Stimulated activated effector memory CD8-positive, alpha-beta T cell treated with anti-CD3 and anti-CD28 coated beads, Interleukin-12 subunit alpha, Interleukin-12 subunit beta, amount 100 ng/mL, for 72 hours (primary cell): ENCODE measurements around the gene AK9.

ENCODE experiments used
- ATAC-seq: fragments of 150-1000 bp; cut with Tn5 transposase; 2 replicates; pipeline ENCODE4 v1.10.0; 2021
- DNase-seq, 2 donors: peaks; one replicate each; pipeline ENCODE4 v3.0.0; 2021 to 2022; ENCODE audit warnings: low spot score in 2 of 2
- H3K27ac Mint-ChIP-seq: one replicate; pipeline ENCODE4 v1.8.0; 2022; ENCODE audit warnings: mild to moderate bottlenecking, mixed read lengths
- H3K36me3 Mint-ChIP-seq: one replicate; pipeline ENCODE4 v1.8.0; 2022; ENCODE audit warnings: mild to moderate bottlenecking, mixed read lengths
- H3K4me1 Mint-ChIP-seq: one replicate; pipeline ENCODE4 v1.8.0; 2022; ENCODE audit warnings: mixed read lengths
- H3K4me3 Mint-ChIP-seq: one replicate; pipeline ENCODE4 v1.8.0; 2022; ENCODE audit warnings: mild to moderate bottlenecking, mixed read lengths
- H3K9me3 Mint-ChIP-seq: one replicate; pipeline ENCODE4 v1.8.0; 2022; ENCODE audit warnings: mixed read lengths

AK9 gene

GRCh38 chr6:109457562-109457996 lies 233.4 kb downstream of the AK9 start:
- no peak for ATAC-seq
- H3K27ac Mint-ChIP-seq, result peak overlapping the region; percentile 61
- no peak overlapping the region for H3K4me3 Mint-ChIP-seq
- no peak for DNase-seq
- peaks cover 56% of the 10 kb centered on the region for H3K4me1 Mint-ChIP-seq
- peaks cover 62% of the 10 kb centered on the region for H3K36me3 Mint-ChIP-seq
- H3K9me3 Mint-ChIP-seq, result no peaks in the 10 kb centered on the region

DNA sequence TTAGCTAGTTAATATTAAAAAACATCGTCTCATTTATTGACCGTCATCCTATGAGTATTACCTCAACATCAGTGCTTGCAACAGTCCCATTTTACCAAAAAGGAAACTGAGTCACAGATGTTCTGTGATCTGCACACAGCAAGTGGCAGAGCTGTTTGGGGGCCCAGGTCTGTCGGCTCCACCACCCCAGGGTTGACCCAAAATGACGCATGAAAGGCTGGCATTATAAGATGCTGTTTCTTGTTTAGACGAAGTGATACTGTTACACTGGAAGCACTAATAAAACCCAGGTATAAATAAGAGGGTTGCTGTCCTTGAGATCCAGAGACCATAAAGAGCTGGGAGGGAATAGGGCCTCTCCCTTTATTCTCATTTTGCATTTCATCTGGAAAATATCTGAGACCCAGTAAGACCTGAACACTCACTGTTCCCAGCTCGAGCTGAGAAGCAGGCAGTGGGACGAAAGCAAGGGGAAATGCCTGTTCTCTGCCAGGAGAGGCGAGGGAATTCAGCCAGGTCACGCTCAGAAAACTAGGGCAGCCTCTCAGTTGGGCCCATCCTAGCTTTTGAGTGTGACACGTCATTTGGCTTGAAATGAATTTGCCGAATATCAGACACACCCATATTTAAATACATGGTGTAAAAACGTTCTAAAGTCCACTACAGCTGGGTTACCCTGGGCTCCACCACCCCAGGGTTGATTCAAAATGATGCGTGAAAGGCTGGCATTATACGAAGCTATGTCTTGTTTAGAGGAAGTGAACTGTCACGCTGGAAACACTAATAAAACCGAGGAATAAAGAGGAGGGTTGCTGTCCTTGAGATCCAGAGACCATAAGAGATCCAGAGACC lies 234.1 kb downstream of the AK9 start:
- peaks cover 56% of the 10 kb centered on the region for H3K4me1 Mint-ChIP-seq
- no peak for DNase-seq
- H3K4me3 Mint-ChIP-seq, result peak overlapping the region; percentile 98

DNA sequence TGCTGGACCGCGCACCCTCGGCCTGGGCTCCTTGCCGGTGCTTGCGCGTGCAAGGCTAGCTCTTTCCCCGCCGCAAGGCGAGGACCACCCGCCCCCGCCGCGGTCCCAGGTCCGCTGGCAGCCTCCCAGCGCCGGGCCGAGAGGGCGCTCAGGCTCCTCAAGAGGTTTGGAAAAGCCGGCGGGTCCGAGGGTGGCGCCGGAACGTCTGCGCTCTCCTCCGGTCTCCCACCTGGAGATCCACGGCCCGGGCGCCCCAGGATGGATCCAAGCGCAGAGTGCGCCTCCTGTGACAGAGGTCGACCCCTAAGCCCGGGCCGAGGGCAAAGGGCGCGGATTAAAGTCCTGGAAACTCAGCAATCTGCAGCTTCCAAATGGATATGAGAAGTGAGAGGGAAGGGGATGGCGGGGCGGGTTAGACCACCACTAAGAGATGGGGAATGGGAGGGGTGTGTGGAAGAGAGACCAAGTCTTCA lies 234.9 kb downstream of the AK9 start:
- Mint-ChIP-seq H3K27ac (no peak overlapping the region), H3K36me3 (peaks cover 53% of the 10 kb centered on the region), H3K4me1 (peaks cover 56% of the 10 kb centered on the region), H3K4me3 (peak overlapping the region; percentile 98), H3K9me3 (no peaks in the 10 kb centered on the region)
- ATAC-seq (no peak), DNase-seq (no peak)

More for the DNA sequence above, 234.1 kb downstream of the AK9 start:
- no peaks in the 10 kb centered on the region for H3K9me3 Mint-ChIP-seq
- peak overlapping the region; percentile 61 for H3K27ac Mint-ChIP-seq
- ATAC-seq, result no peak
- H3K36me3 Mint-ChIP-seq, result peaks cover 55% of the 10 kb centered on the region

DNA sequence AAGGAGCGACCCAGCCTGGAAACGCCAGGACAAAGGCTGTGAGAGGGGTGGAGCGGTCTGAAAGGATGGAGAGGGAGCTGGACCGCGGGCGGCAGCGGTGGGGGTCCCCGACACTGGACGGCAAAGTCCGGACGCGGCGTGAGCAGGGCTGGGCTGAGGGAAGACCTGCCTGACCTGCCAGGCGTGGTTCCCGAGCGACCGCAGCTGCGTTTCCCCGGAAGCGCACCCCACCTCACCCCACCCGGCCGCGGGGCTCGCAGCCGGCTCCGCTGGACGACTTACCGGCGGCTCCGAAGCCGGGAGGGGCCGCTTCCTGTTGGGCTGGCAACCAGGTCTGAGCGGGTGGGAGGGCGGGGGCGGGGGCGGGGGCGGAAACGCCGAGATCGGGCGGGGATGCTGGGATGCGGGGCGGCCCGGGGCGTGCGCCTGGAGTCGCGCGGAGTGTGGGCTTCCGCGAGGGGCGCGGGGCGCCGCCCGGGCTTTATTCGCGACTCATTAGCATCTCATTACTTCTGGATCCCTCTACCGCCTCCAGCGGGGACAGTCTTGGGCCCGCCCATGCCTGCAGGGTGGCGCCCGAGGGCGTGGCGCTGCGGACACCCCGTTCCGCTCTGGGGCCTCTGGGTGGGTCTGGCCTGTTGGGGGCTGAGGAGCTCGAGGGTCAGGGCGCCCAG lies 235.4 kb downstream of the AK9 start, which contains the start of gene MICAL1:
Gene MICAL1 (minus strand): TSS at position 336 of the 674 bp plus-strand sequence. CDS start 1,576 bp downstream, outside the sequence.
- ATAC-seq (peak; percentile 74), DNase-seq (peak; percentile 55 to 82)
- Mint-ChIP-seq H3K9me3 (no peaks in the 10 kb centered on the region), H3K36me3 (peaks cover 49% of the 10 kb centered on the region), H3K4me1 (peaks cover 60% of the 10 kb centered on the region), H3K27ac (peak within 1 kb of the TSS; percentile 97), H3K4me3 (peak within 1 kb of the TSS; percentile 98)

- H3K9me3 Mint-ChIP-seq, result no peaks in the 10 kb centered on the region
- H3K27ac Mint-ChIP-seq, result peak overlapping the region; percentile 97
- DNase-seq, result peak; percentile 49 to 85
- H3K4me3 Mint-ChIP-seq, result peak overlapping the region; percentile 98
- peak; percentile 66 for ATAC-seq
- H3K4me1 Mint-ChIP-seq, result peaks cover 67% of the 10 kb centered on the region
- H3K36me3 Mint-ChIP-seq, result peaks cover 50% of the 10 kb centered on the region
These were observed 236.2 kb downstream of the AK9 start for GRCh38 chr6:109454496-109455436.

- DNase-seq, result no peak
- Mint-ChIP-seq H3K36me3 (peaks cover 50% of the 10 kb centered on the region), H3K27ac (peak overlapping the region; percentile 97), H3K4me3 (peak overlapping the region; percentile 98), H3K9me3 (no peaks in the 10 kb centered on the region), H3K4me1 (peaks cover 61% of the 10 kb centered on the region)
- ATAC-seq, result no peak
These were observed 237.2 kb downstream of the AK9 start for GRCh38 chr6:109453594-109454495.

DNA sequence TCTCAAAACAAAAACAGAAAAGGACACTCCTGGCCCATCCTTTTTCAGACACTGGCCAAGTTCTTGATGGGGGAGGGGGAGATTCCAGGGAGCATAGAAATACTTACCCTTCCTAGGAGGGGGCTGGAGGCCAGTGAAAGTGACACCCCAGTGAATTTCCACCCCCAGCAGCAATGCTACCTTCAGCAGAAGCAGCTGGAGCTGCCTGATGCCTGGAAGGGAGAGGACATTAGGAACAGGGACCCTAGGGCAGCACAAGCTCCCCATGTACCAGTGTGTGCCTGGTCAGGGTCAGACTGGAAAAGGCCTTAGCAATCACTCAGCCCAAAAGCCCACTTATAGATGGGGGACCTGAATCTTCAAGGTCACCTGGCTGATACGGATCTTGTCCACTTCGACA lies 237.8 kb downstream of the AK9 start:
- ATAC-seq (no peak), DNase-seq (no peak)
- H3K27ac Mint-ChIP-seq, result no peak overlapping the region
- H3K9me3 Mint-ChIP-seq, result no peaks in the 10 kb centered on the region
- peaks cover 49% of the 10 kb centered on the region for H3K36me3 Mint-ChIP-seq
- H3K4me3 Mint-ChIP-seq, result no peak overlapping the region
- peaks cover 61% of the 10 kb centered on the region for H3K4me1 Mint-ChIP-seq

GRCh38 chr6:109452181-109452580 lies 238.8 kb downstream of the AK9 start:
- peaks cover 54% of the 10 kb centered on the region for H3K36me3 Mint-ChIP-seq
- peaks cover 58% of the 10 kb centered on the region for H3K4me1 Mint-ChIP-seq
- ATAC-seq (no peak), DNase-seq (no peak)
- no peaks in the 10 kb centered on the region for H3K9me3 Mint-ChIP-seq
- no peak overlapping the region for H3K4me3 Mint-ChIP-seq
- H3K27ac Mint-ChIP-seq, result no peak overlapping the region

DNA sequence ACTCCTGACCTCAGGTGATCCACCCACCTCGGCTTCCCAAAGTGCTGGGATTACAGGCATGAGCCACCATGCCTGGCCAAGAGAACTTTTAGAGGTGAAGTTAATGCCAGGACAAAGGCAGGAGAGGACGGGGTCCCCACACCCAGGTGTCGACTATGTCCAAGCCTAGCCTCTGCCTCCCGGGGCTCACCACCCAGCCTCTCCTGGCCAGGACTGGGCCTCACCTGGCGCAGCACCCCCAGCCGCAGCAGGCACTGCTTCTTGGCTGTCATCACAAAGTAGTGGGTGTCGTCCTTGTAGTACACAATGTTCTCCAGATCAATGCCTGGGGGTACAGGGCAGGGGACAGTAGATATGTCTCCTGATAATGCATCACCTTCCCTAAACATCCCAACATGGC lies 239.6 kb downstream of the AK9 start:
- no peak overlapping the region for H3K4me3 Mint-ChIP-seq
- no peaks in the 10 kb centered on the region for H3K9me3 Mint-ChIP-seq
- ATAC-seq, result no peak
- no peak overlapping the region for H3K27ac Mint-ChIP-seq
- no peak for DNase-seq
- peaks cover 60% of the 10 kb centered on the region for H3K36me3 Mint-ChIP-seq
- peaks cover 49% of the 10 kb centered on the region for H3K4me1 Mint-ChIP-seq

GRCh38 chr6:109450801-109451200 lies 240.2 kb downstream of the AK9 start:
- no peaks in the 10 kb centered on the region for H3K9me3 Mint-ChIP-seq
- H3K27ac Mint-ChIP-seq, result peak overlapping the region; percentile 87
- ATAC-seq, result no peak
- peaks cover 47% of the 10 kb centered on the region for H3K4me1 Mint-ChIP-seq
- no peak overlapping the region for H3K4me3 Mint-ChIP-seq
- peaks cover 61% of the 10 kb centered on the region for H3K36me3 Mint-ChIP-seq
- peak in 1 of 2 donors; percentile 30 for DNase-seq

DNA sequence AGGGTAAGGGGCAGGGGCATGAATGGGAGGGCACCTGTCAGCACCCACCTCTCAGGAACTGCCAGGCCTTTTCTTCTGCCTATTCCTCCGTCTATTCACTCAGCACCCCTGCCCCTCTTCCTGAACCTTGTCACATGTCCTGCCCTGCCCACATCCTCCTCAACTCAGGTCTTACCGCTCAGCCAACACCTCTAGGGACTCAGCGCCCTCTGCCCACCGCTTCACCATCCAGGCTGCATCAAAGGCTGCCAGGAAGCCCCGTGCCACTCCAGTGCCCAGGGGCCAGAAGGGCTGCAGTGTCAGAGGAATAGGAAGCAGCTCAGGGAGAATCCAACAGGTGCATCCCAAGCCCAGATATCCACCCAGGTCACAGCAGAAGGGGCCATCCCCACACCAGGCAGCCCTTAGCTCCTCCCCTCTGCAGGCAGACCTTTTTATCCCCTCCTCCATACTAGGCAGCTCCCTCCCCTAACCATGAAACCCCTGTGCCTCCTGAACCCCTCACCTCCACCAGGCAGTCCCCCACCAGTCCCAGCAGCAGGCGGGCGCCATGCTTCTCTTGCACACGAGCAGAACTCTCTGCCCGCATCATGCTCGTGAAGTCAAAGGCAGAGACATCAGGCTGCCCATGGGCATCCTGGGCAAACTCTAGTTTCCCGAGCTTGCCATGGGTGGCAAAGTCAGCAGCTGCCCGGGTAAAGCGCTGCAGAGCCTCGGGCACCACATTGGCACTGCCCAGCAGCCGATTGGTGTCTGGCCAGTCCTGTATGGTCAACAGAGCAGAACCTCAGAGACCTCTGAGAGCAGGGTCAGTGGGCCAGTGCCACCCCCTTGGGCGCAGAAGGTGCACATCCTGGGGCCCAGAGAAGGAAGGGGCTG lies 241.0 kb downstream of the AK9 start:
- DNase-seq (peak in 1 of 2 donors; percentile 54), ATAC-seq (peak; percentile 63)
- Mint-ChIP-seq H3K4me3 (peak overlapping the region; percentile 16), H3K36me3 (peaks cover 56% of the 10 kb centered on the region), H3K4me1 (peaks cover 49% of the 10 kb centered on the region), H3K27ac (peak overlapping the region; percentile 87), H3K9me3 (no peaks in the 10 kb centered on the region)

DNA sequence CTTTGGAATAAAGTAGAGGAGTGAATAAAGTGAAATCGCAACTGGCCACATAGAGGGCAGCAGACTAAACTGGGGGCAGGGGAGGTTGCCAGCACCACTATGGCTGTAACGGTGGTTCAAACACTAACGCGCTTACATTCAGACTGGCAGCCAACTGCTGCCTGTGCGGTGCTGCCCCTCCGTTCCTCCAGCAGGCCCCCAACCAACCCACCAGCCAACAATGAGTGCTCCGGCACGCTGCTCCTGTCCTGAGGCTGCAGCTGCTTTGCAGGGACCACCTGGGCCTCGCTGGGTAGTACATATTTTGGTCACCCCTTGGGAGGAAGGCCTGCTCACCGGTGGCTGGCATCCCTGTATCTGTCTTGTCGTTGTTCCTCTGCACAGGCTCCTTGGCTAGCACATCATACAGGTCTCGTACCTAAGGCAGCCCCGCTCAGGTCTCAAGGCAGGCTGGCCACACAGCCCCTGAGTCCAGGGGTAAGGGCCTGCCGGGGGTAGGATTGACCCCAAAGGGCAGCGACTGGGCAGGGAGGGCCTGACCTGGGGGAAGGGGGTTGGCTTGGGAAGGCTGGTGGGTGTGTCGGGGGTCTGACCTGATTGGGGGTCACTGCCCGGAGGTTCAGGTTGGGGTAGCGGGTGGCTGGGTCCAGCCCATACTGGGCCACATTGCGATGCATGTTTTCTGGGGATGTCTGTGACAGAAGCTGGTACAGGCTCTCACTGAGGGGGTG lies 241.8 kb downstream of the AK9 start:
- peak overlapping the region; percentile 87 for H3K27ac Mint-ChIP-seq
- ATAC-seq (no peak), DNase-seq (peak in 1 of 2 donors; percentile 49)
- no peaks in the 10 kb centered on the region for H3K9me3 Mint-ChIP-seq
- H3K4me3 Mint-ChIP-seq, result peak overlapping the region; percentile 16
- H3K36me3 Mint-ChIP-seq, result peaks cover 49% of the 10 kb centered on the region
- H3K4me1 Mint-ChIP-seq, result peaks cover 41% of the 10 kb centered on the region

GRCh38 chr6:109448615-109449014 lies 242.4 kb downstream of the AK9 start:
- peaks cover 41% of the 10 kb centered on the region for H3K4me1 Mint-ChIP-seq

More at GRCh38 chr6:109448615-109449014, 242.4 kb downstream of the AK9 start:
- no peak overlapping the region for H3K4me3 Mint-ChIP-seq
- H3K27ac Mint-ChIP-seq, result peak overlapping the region; percentile 87
- no peaks in the 10 kb centered on the region for H3K9me3 Mint-ChIP-seq
- ATAC-seq (no peak), DNase-seq (no peak)
- peaks cover 43% of the 10 kb centered on the region for H3K36me3 Mint-ChIP-seq
